Measurements from ENCODE around the gene EID3. TPM values are rescaled to one million over a fixed set of nuclear protein-coding genes. Genes with fewer than 3 reads are reported as not detected.

EID3 gene
- total and polyA plus RNA-seq, 2 of the 8 experiments (the other 6 are each of a cell fraction or from before 2014, with no cell fraction given): 1.2 to 2.8 TPM

GRCh38 chr12:104317538-104318210 is 14.1 kb downstream of the EID3 start:
- H3K27me3 ChIP-seq (replicated peaks in 1 of 4; ENCODE audit: control insufficient read depth in 3 of 4, extremely low read depth in 1 of 4, insufficient read depth in 3 of 4, low read length in 3 of 4): no peaks in the 10 kb centered on the region
- no peak overlapping the region for H3K56ac ChIP-seq (replicated peaks; ENCODE audit: insufficient read length, low read depth, low read length)
- no peak overlapping the region for H3K9ac ChIP-seq (replicated peaks in 1 of 4; ENCODE audit: extremely low read depth in 1 of 4, low read depth in 3 of 4, low read length in 3 of 4)
- no peak for DNase-seq (ENCODE audit: low read depth in 1 of 2, low spot score in 2 of 2)
- H3K79me2 ChIP-seq (ENCODE audit: control insufficient read depth in 1 of 2, insufficient read depth in 2 of 2, low read length in 2 of 2): no peaks in the 10 kb centered on the region; a peak in 1 of 4 replicates
- no peak overlapping the region for H3K4me3 ChIP-seq (ENCODE audit: extremely low read depth in 1 of 4, insufficient read depth in 2 of 4, low read depth in 3 of 4, low read length in 4 of 4)
- H3K4ac ChIP-seq (replicated peaks; ENCODE audit: insufficient read length, low read depth, low read length): no peak overlapping the region
- FAIRE-seq: no peak
- H3K79me1 ChIP-seq (ENCODE audit: low read depth, low read length): no peaks in the 10 kb centered on the region
- WGBS, 2 experiments (ENCODE audit: extremely low coverage in 1 of 2, insufficient coverage in 1 of 2, insufficient read length in 1 of 2, insufficient replicate concordance in 2 of 2, low coverage in 1 of 2, low lambda C conversion rate in 2 of 2, missing lambda C conversion rate in 1 of 2): 98% methylated on average over 7 of the region's 7 CpGs; no CpG with 5 or more reads in 1 of the 2 experiments
- H4K91ac ChIP-seq (replicated peaks; ENCODE audit: insufficient read length, low read length): no peak overlapping the region
- TF ChIP-seq CREB1 (IDR thresholded peaks at IDR 0.05): no peak
- no peak overlapping the region for H2BK15ac ChIP-seq (ENCODE audit: low read length)
- H3K4me2 ChIP-seq (ENCODE audit: insufficient read depth in 1 of 2, low read depth in 2 of 2, low read length in 2 of 2): no peak overlapping the region
- no peak overlapping the region for H3K14ac ChIP-seq (ENCODE audit: insufficient read length)
- no peak overlapping the region for H2AK5ac ChIP-seq (ENCODE audit: low read depth, low read length)
- no peaks in the 10 kb centered on the region for H3K9me3 ChIP-seq (ENCODE audit: insufficient read depth in 2 of 2, low read depth in 1 of 2, low read length in 1 of 2)
- no peak overlapping the region for H2BK5ac ChIP-seq (ENCODE audit: low read depth, low read length)
- no peak overlapping the region for H4K5ac ChIP-seq (ENCODE audit: insufficient read length, low read depth, low read length)
- no peaks in the 10 kb centered on the region for H3K4me1 ChIP-seq (replicated peaks in 1 of 4; ENCODE audit: control insufficient read depth in 3 of 4, insufficient read depth in 4 of 4, low read length in 3 of 4)
- peaks cover 31 to 92% (median 77%) of the 10 kb centered on the region in 4 experiments for H3K36me3 ChIP-seq (ENCODE audit: control insufficient read depth in 2 of 4, insufficient read depth in 4 of 4, low read length in 3 of 4)
- no peaks in the 10 kb centered on the region for H4K20me1 ChIP-seq (replicated peaks in 1 of 2; ENCODE audit: control insufficient read depth in 1 of 2, insufficient read depth in 2 of 2, low read length in 2 of 2)
- H3K23me2 ChIP-seq (ENCODE audit: low read depth, low read length): no peaks in the 10 kb centered on the region
- POLR2A ChIA-PET (ENCODE audit: partially characterized antibody): interaction anchor here (1.0 to 1.2 kb wide), 2 partner anchors 20 to 32 kb away, joined by 3 to 4 read pairs; no protein-coding TSS in a partner anchor
- CTCF ChIA-PET (ENCODE audit: partially characterized antibody): interaction anchor here (1.3 kb wide), 1 partner anchor 41 kb away, joined by 5 read pairs; no protein-coding TSS in a partner anchor
- no peak overlapping the region for H2BK120ac ChIP-seq (replicated peaks; ENCODE audit: low read depth, low read length)
- H3K18ac ChIP-seq (ENCODE audit: extremely low read depth, low read length): no peak overlapping the region
- H2BK20ac ChIP-seq (ENCODE audit: low read length): no peak overlapping the region
- no peak overlapping the region for H2AFZ ChIP-seq (ENCODE audit: low read length)
- no peak overlapping the region for H3K27ac ChIP-seq (ENCODE audit: low read depth, low read length)
- H3K23ac ChIP-seq (ENCODE audit: insufficient read length): no peak overlapping the region
- H4K8ac ChIP-seq (ENCODE audit: extremely low read depth, insufficient read depth, low read length): no peak overlapping the region
- no peak overlapping the region for H2BK12ac ChIP-seq (ENCODE audit: low read depth, low read length)
